GM12872 (cell line): Measurements from ENCODE around the gene TFEC.
A peak's percentile ranks its signal among the peaks of the same experiment; 100 is the strongest.

Source experiments
- TF ChIP-seq, protein P1 (sequence below): IDR thresholded peaks from 3 replicates; pipeline ENCODE4 v1.5.1; 2011; ENCODE audit warnings: low read depth, mild to moderate bottlenecking, low read length, moderate library complexity; ENCODE audit not compliant: insufficient read depth

TFEC gene

GRCh38 chr7:115914951-115915350, 115.6 kb downstream of the TFEC start:
- TF ChIP-seq, protein P1, sequence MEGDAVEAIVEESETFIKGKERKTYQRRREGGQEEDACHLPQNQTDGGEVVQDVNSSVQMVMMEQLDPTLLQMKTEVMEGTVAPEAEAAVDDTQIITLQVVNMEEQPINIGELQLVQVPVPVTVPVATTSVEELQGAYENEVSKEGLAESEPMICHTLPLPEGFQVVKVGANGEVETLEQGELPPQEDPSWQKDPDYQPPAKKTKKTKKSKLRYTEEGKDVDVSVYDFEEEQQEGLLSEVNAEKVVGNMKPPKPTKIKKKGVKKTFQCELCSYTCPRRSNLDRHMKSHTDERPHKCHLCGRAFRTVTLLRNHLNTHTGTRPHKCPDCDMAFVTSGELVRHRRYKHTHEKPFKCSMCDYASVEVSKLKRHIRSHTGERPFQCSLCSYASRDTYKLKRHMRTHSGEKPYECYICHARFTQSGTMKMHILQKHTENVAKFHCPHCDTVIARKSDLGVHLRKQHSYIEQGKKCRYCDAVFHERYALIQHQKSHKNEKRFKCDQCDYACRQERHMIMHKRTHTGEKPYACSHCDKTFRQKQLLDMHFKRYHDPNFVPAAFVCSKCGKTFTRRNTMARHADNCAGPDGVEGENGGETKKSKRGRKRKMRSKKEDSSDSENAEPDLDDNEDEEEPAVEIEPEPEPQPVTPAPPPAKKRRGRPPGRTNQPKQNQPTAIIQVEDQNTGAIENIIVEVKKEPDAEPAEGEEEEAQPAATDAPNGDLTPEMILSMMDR, result no peak

- TF ChIP-seq, protein P1, result no peak
Observed at GRCh38 chr7:115911465-115911864, 119.1 kb downstream of the TFEC start.

GRCh38 chr7:115910541-115911164, 119.9 kb downstream of the TFEC start:
- TF ChIP-seq, protein P1, result peak; percentile 59

GRCh38 chr7:115906731-115907130, 123.8 kb downstream of the TFEC start:
- TF ChIP-seq, protein P1, result no peak

GRCh38 chr7:115889669-115889984, 140.9 kb downstream of the TFEC start:
- TF ChIP-seq, protein P1, result no peak

DNA sequence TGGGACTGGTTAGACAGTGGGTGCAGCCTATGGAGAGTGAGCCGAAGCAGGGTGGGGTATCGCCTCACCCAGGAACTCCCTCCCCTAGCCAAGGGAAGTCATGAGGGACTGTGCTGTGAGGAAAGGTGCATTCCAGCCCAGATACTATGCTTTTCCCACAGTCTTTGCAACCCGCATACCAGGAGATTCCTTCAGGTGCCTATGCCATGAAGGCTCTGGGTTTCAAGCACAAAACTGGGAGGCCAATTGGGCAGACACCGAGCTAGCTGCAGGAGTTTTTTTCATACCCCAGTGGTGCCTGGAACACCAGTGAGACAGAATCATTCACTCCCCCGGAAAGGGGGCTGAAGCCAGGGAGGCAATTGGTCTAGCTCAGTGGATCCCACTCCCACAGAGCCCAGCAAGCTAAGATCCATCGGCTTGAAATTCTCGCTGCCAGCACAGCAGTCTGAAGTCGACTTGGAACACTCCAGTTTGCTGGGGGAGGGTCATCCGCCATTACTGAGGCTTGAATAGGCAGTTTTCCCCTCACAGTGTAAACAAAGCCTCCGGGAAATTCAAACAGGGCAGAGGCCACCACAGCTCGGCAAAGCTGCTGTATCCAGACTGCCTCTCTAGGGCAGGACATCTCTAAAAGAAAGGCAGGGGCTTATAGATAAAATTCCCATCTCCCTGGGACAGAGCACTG, 141.4 kb downstream of the TFEC start:
- TF ChIP-seq, protein P1, result no peak

DNA sequence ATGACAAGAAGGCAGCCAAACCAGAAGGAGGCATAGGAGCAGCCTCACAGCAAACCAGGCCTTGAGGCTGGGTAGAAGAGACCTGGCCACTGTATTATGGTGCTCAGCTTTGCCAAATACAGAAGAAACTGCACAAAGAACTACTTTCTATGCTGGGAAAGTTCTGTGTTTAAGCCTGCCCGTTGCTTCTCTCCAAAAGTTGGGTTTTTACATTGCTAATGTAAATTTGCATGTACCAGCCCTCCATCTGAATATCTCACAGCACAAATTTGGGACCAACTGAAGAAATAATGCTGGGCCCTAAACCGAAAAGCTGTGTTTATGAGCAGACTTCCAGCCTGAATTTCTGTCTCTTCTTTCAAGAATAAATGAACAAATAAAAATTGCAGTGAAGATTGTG, 145.0 kb downstream of the TFEC start:
- TF ChIP-seq, protein P1, result no peak
